ENCODE measurements around the gene ADARB1. TPM values are rescaled to one million over a fixed set of nuclear protein-coding genes. Genes with fewer than 3 reads are reported as not detected.

The ADARB1 gene
- total RNA-seq, 1 donor from 2014 or later, result 14.0 TPM

DNA sequence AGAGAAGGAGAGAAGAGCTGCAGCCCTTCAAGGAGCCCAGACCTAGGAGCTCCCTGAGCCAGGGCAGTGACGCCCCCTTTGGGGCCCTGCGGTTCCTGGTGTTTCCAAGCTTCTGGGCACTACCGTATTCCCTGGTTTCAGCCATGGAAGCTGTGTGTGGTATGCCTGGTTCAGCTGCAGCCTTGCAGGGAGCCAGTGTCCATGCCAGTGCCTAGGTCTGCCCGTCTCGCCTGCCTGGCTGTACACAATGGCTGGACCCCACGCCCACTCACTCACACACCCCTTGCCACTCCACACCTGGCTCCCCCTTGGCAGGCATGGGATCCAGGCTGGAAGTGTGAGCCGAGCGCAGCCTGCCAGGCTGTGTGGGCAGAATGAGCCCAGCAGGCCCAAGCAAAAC, 87.7 kb downstream of the ADARB1 start:
- H3K36me3 ChIP-seq (ENCODE audit: control insufficient read depth, insufficient read depth, low read length), result peaks cover 6% of the 10 kb centered on the region
- FAIRE-seq (no peak), DNase-seq (ENCODE audit: low read depth) (no peak)
- no peaks in the 10 kb centered on the region for H3K27me3 ChIP-seq (ENCODE audit: control insufficient read depth, insufficient read depth, low read length)
- no peak overlapping the region for H3K4me3 ChIP-seq (ENCODE audit: low read depth, low read length)
- TF ChIP-seq, protein P1, sequence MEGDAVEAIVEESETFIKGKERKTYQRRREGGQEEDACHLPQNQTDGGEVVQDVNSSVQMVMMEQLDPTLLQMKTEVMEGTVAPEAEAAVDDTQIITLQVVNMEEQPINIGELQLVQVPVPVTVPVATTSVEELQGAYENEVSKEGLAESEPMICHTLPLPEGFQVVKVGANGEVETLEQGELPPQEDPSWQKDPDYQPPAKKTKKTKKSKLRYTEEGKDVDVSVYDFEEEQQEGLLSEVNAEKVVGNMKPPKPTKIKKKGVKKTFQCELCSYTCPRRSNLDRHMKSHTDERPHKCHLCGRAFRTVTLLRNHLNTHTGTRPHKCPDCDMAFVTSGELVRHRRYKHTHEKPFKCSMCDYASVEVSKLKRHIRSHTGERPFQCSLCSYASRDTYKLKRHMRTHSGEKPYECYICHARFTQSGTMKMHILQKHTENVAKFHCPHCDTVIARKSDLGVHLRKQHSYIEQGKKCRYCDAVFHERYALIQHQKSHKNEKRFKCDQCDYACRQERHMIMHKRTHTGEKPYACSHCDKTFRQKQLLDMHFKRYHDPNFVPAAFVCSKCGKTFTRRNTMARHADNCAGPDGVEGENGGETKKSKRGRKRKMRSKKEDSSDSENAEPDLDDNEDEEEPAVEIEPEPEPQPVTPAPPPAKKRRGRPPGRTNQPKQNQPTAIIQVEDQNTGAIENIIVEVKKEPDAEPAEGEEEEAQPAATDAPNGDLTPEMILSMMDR (IDR thresholded peaks at IDR 0.05; ENCODE audit: insufficient read depth, low read length, severe bottlenecking), result no peak

DNA sequence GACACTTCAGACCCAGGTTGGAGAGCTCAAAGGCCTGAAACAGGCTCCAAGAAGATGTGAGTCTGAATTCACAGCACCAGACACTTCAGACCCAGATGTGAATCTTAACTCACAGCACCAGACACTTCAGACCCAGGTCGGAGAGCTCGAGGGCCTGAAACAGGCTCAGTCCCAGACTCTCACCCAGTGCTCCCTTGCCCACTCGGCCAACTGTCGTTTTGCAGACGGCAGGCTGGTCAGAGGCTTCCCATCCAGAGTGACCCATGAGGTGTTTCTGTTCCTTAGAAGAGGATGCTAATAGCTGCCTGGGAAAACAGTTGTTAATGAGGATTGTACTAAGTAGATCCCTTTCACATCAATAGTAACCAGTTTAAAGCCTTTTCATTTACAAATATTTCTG, 88.4 kb downstream of the ADARB1 start:
- FAIRE-seq, result no peak
- Histone ChIP-seq H3K4me3 (ENCODE audit: low read depth, low read length) (no peak overlapping the region), H3K27me3 (ENCODE audit: control insufficient read depth, insufficient read depth, low read length) (no peaks in the 10 kb centered on the region), H3K36me3 (ENCODE audit: control insufficient read depth, insufficient read depth, low read length) (peaks cover 3% of the 10 kb centered on the region)
- TF ChIP-seq, protein P1 (IDR thresholded peaks at IDR 0.05; ENCODE audit: insufficient read depth, low read length, severe bottlenecking), result no peak
- DNase-seq (ENCODE audit: low read depth), result no peak

DNA sequence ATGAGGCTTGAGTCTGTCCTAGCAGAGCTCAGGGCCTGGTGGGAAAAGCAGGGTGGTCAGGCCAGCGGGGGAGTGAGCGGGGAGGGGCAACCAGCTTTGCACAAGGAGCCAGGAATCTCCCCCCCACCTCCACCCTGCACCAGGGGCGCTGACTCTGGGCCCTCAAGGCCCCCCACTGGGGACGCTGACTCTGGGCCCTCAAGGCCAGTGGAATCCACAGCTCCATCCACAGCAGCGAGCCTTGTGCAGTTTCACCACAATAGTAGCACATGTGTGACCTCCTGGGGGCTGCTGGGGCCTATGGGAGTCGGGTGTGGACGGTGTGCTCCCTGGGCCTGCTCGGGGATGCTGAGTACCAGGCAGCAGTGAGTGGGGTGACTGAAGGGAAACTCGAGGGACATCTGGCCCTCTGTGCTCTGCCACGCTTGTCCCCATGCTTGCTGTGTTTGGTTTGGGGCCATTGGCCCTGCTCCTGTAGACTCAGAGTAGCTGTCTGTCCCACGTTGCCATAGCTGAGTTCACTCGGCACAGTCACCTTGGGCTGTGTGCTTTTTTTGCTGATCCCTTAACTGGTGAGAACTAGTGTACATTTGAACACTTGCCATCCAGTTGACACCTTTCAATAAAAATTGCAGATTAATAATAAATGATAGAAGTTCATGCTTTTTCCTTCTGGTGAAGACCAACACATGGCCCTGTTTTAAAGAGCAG, 89.2 kb downstream of the ADARB1 start:
- DNase-seq (ENCODE audit: low read depth) (no peak), FAIRE-seq (no peak)
- H3K36me3 ChIP-seq (ENCODE audit: control insufficient read depth, insufficient read depth, low read length), result peaks cover 3% of the 10 kb centered on the region
- TF ChIP-seq, protein P1 (IDR thresholded peaks at IDR 0.05; ENCODE audit: insufficient read depth, low read length, severe bottlenecking), result no peak
- H3K4me3 ChIP-seq (ENCODE audit: low read depth, low read length), result no peak overlapping the region
- no peaks in the 10 kb centered on the region for H3K27me3 ChIP-seq (ENCODE audit: control insufficient read depth, insufficient read depth, low read length)

DNA sequence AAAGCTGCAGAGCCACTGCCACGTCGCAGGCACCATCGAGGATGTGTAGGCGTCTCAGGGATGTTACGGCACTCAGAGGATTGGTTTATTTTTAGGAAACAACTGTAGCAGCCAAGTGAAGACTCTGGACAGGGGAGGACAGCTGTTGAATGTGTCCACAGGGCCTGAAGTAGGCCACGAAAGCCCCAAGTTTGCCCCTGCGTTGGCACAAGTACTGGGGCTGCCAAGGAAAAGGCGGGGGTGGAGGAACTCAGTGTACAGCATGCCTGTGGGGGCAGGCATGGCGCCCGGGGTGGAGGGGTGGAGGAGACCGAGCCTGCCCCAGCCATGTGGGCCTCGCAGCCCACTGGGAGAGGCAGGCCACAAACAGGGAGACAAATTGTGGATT, 89.7 kb downstream of the ADARB1 start:
- Histone ChIP-seq H3K4me3 (ENCODE audit: low read depth, low read length) (no peak overlapping the region), H3K36me3 (ENCODE audit: control insufficient read depth, insufficient read depth, low read length) (peaks cover 3% of the 10 kb centered on the region), H3K27me3 (ENCODE audit: control insufficient read depth, insufficient read depth, low read length) (no peaks in the 10 kb centered on the region)
- FAIRE-seq (no peak), DNase-seq (ENCODE audit: low read depth) (no peak)
- TF ChIP-seq, protein P1 (IDR thresholded peaks at IDR 0.05; ENCODE audit: insufficient read depth, low read length, severe bottlenecking), result no peak

DNA sequence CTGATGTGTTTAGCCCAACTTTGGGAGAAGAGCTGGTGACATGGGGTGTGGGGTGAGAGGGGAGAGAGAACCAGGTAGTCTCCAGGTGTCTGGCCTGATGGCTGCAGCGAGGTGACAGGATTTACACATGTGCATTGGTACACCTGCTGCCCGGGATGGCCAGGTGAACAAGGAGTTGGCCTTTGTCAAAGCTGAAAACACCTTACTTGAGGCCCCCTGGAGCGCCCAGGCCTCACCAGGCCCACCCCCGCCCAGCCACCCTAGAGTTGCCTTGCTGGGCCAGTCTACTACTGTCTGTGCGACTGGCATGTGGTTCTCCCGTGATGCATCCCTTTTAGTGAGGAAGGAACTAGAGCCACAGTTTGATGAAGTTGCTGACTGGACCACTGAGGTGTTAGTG, 90.5 kb downstream of the ADARB1 start:
- H3K4me3 ChIP-seq (ENCODE audit: low read depth, low read length), result no peak overlapping the region
- H3K36me3 ChIP-seq (ENCODE audit: control insufficient read depth, insufficient read depth, low read length), result peaks cover 4% of the 10 kb centered on the region
- H3K27me3 ChIP-seq (ENCODE audit: control insufficient read depth, insufficient read depth, low read length), result no peaks in the 10 kb centered on the region
- FAIRE-seq, result no peak
- TF ChIP-seq, protein P1 (IDR thresholded peaks at IDR 0.05; ENCODE audit: insufficient read depth, low read length, severe bottlenecking), result no peak
- no peak for DNase-seq (ENCODE audit: low read depth)

DNA sequence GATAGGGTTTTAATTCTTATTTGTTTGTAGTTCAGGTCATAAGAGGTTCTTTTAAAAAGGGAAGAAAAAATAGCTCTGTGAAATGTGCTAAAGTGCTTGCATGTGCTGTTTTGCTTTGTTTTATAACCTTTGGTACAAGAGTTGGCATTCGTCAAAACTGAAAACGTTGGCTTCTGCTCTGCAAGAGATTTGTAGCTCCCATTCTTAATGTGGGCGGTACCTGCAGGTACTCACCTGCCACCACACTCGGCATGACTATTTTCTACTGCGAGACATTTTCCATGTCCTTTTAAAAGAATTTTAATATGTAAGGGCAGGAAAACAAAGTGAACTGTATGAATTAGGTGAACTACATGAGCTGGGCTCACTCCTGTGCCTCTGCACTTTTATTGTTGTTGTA, 92.6 kb downstream of the ADARB1 start:
- FAIRE-seq, result no peak
- no peak for DNase-seq (ENCODE audit: low read depth)
- TF ChIP-seq, protein P1 (IDR thresholded peaks at IDR 0.05; ENCODE audit: insufficient read depth, low read length, severe bottlenecking), result no peak
- Histone ChIP-seq H3K4me3 (ENCODE audit: low read depth, low read length) (no peak overlapping the region), H3K36me3 (ENCODE audit: control insufficient read depth, insufficient read depth, low read length) (peaks cover 1% of the 10 kb centered on the region), H3K27me3 (ENCODE audit: control insufficient read depth, insufficient read depth, low read length) (no peaks in the 10 kb centered on the region)

All from bronchial epithelial cell (primary cell).